ENCODE data around the gene NLGN1. TPM values are rescaled to one million over a fixed set of nuclear protein-coding genes. Genes with fewer than 3 reads are reported as not detected.

NLGN1 gene
- total RNA-seq, 1 experiment from 2014 or later = 5.2 TPM

- Mint-ChIP-seq H3K27me3 (ENCODE audit: low read depth) (no peaks in the 10 kb centered on the region), H3K4me1 (peaks cover 5 to 10% of the 10 kb centered on the region in 2 experiments), H3K27ac (no peak overlapping the region), H3K9me3 (no peaks in the 10 kb centered on the region), H3K36me3 (ENCODE audit: insufficient read depth in 1 of 3, low read depth in 3 of 3) (no peaks in the 10 kb centered on the region), H3K4me3 (no peak overlapping the region)
- H3K4me1 ChIP-seq (ENCODE audit: insufficient read depth, low read length) = no peaks in the 10 kb centered on the region
- no peak overlapping the region for H3K14ac ChIP-seq (ENCODE audit: insufficient read depth, low read length)
- no peak overlapping the region for H2BK20ac ChIP-seq (ENCODE audit: low read depth, low read length, poor library complexity, severe bottlenecking)
- no peak for TF ChIP-seq CTCF (conservative IDR thresholded peaks at IDR 0.05)
- no peaks in the 10 kb centered on the region for H3K27me3 ChIP-seq (ENCODE audit: insufficient read depth, low read length)
- no peak overlapping the region for H4K91ac ChIP-seq (ENCODE audit: insufficient read length, low read depth, low read length)
- DNase-seq = no peak
- no peak overlapping the region for H3K18ac ChIP-seq (ENCODE audit: insufficient read length, low read depth, low read length)
- no peak overlapping the region for H2BK12ac ChIP-seq (ENCODE audit: insufficient read length, low read depth, low read length)
- H2AK5ac ChIP-seq (ENCODE audit: insufficient read length, low read length) = no peak overlapping the region
- H3T11ph ChIP-seq (ENCODE audit: low read length) = no peak overlapping the region
- no peak overlapping the region for H2BK120ac ChIP-seq (ENCODE audit: low read depth, low read length, poor library complexity, severe bottlenecking)
- no peak overlapping the region for H3K9ac ChIP-seq (ENCODE audit: extremely low read depth, insufficient read length, low read length)
- no peak overlapping the region for H2BK5ac ChIP-seq (ENCODE audit: insufficient read length, low read length)
- H2BK15ac ChIP-seq (ENCODE audit: low read depth, low read length) = no peak overlapping the region
- H3K79me1 ChIP-seq (ENCODE audit: insufficient read depth, low read depth, low read length, poor library complexity, severe bottlenecking) = no peaks in the 10 kb centered on the region
- H3K56ac ChIP-seq (ENCODE audit: insufficient read length, low read depth, low read length) = no peak overlapping the region
- H3K4me2 ChIP-seq (ENCODE audit: insufficient read depth, insufficient read length, low read length) = no peak overlapping the region
- H3K9me3 ChIP-seq (ENCODE audit: control insufficient read depth, low read depth, low read length) = no peaks in the 10 kb centered on the region
- no CpG with 5 or more reads among the region's 2 CpGs for WGBS (ENCODE audit: extremely low coverage, insufficient read length, low lambda C conversion rate)
- H2AFZ ChIP-seq (ENCODE audit: low read length) = no peak overlapping the region
- no peak overlapping the region for H4K5ac ChIP-seq (ENCODE audit: insufficient read length, low read depth, low read length)
- no peak overlapping the region for H3K23ac ChIP-seq (ENCODE audit: insufficient read length, low read depth, low read length)
- no peaks in the 10 kb centered on the region for H3K23me2 ChIP-seq (ENCODE audit: insufficient read length, low read depth, low read length, poor library complexity, severe bottlenecking)
- H4K8ac ChIP-seq (replicated peaks; ENCODE audit: insufficient read length, low read depth, low read length) = no peak overlapping the region
- H4K20me1 ChIP-seq (ENCODE audit: control insufficient read depth, insufficient read depth, insufficient read length) = no peaks in the 10 kb centered on the region
- no peak overlapping the region for H3K27ac ChIP-seq (ENCODE audit: insufficient read length, low read depth, low read length)
- H3K79me2 ChIP-seq (ENCODE audit: insufficient read depth, low read length) = no peaks in the 10 kb centered on the region
- no peak overlapping the region for H3K4ac ChIP-seq (ENCODE audit: low read depth, low read length)
These were observed 794.9 kb downstream of the NLGN1 start for GRCh38 chr3:174192471-174192870.

Measured in H9 (cell line).